Upper lobe of left lung (tissue), 4 donors: ENCODE measurements around the gene PVALEF.

Source experiments
- CTCF ChIP-seq, 6 experiments: fragments of 450-650 bp in 4 of 6; fragments of 200-600 bp in 2 of 6; sonication (generic) in 2 of 6; IDR thresholded peaks; one replicate each; pipeline ENCODE4 v1.5.1; 2016 to 2019; ENCODE audit warnings: antibody characterized with exemption in 6 of 6
- POLR2A ChIP-seq, 4 donors: fragments of 450-650 bp; IDR thresholded peaks; one replicate each; pipeline ENCODE4 v1.5.1; 2016 to 2017; ENCODE audit warnings: antibody characterized with exemption in 4 of 4, mild to moderate bottlenecking in 2 of 4

DNA sequence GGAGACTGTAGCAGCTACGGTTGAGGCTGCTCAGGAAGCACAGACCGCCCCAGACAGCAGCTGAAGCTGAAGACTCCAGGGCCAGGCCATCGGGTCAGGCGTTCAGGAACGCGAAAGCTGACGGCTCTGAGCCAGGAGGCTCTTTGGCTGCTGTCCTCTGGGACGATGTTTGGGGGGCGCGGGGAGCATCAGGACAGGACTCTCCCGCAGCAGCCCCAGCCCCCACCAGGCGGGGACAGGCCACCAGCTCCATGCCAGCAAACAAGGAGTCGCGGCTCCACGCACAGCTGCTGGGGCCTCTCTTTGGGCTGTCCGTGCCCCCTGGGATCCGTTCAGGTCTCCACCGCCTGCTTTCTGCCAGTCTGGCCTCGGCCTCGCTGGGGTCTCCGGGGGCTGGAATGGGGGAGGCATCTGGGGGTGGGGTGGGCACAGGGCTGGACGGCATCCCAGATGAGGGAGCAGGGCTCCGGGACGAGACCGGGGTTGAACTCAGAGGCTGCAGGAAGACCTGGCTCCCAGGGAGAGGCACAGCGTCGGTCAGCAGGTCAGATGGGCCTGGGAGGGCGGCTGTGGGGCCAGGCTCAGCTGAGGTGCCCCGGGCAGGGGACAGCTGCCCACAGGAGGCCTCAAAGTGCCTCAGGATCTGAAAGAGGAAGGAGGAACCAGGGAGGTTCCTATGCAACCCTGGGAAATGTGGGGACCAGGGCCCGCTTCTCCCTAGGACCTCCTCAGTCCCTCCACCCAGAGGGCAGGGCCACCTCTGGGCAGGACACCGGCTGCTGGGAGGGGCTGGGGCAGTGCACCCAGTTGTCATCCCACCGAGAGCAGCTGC is 63.7 kb downstream of the PVALEF start:
- TF ChIP-seq CTCF (IDR thresholded peaks at IDR 0.05) (no peak), POLR2A (IDR thresholded peaks at IDR 0.05) (no peak)
